ENCODE measurements around the gene ACSF3. TPM values are rescaled to one million over a fixed set of nuclear protein-coding genes. Genes with fewer than 3 reads are reported as not detected.

Gene ACSF3
- total RNA-seq, 1 experiment from 2014 or later: 55.2 TPM

DNA sequence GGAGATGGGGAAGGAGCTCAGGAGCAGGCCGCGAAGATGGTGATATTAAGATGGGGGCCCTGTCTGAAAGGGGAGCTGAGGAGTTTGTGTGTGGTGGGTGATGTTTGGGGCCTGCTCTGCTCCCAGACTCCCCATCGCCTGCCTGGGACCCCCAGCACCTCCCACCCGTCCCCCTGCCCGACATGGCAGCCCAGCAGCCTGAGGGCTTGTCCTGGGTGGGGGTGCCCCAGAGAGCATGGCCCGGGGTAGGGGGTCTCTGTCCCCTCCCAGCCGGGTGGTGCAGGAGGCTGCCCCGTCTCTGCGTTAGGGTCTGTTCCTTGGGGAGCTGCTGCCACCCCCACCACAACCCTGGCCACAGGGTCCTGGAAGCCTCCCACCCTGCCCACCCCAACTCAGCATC lies 83.1 kb downstream of the ACSF3 start:
- DNase-seq: no peak
- ChIA-PET CTCF (no interaction called here), POLR2A (no interaction called here)
- Histone ChIP-seq H3K27me3 (replicated peaks; ENCODE audit: control insufficient read depth, insufficient read depth, low read length) (peaks cover 5% of the 10 kb centered on the region), H3K9me3 (no peaks in the 10 kb centered on the region), H3K4me1 (peaks cover 8% of the 10 kb centered on the region), H3K4me3 (ENCODE audit: low read depth, low read length) (no peak overlapping the region), H3K36me3 (ENCODE audit: control insufficient read depth, insufficient read depth, low read length) (no peaks in the 10 kb centered on the region)
- BruUV-seq (replicated peaks): no TSS peak
- intact Hi-C loops (cut with micrococcal nuclease; ENCODE audit: unreplicated experiment): no loop called here
- Mint-ChIP-seq H3K27ac (ENCODE audit: unreplicated experiment) (no peak overlapping the region), H3K4me1 (ENCODE audit: low read depth, unreplicated experiment) (no peaks in the 10 kb centered on the region), H3K36me3 (ENCODE audit: insufficient read depth, unreplicated experiment) (no peaks in the 10 kb centered on the region), H3K9me3 (ENCODE audit: unreplicated experiment) (no peaks in the 10 kb centered on the region), H3K27me3 (ENCODE audit: insufficient read depth, unreplicated experiment) (peaks cover 9% of the 10 kb centered on the region), H3K4me3 (ENCODE audit: unreplicated experiment) (no peak overlapping the region)
- TF ChIP-seq, protein P1, sequence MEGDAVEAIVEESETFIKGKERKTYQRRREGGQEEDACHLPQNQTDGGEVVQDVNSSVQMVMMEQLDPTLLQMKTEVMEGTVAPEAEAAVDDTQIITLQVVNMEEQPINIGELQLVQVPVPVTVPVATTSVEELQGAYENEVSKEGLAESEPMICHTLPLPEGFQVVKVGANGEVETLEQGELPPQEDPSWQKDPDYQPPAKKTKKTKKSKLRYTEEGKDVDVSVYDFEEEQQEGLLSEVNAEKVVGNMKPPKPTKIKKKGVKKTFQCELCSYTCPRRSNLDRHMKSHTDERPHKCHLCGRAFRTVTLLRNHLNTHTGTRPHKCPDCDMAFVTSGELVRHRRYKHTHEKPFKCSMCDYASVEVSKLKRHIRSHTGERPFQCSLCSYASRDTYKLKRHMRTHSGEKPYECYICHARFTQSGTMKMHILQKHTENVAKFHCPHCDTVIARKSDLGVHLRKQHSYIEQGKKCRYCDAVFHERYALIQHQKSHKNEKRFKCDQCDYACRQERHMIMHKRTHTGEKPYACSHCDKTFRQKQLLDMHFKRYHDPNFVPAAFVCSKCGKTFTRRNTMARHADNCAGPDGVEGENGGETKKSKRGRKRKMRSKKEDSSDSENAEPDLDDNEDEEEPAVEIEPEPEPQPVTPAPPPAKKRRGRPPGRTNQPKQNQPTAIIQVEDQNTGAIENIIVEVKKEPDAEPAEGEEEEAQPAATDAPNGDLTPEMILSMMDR (IDR thresholded peaks at IDR 0.05; ENCODE audit: insufficient read depth in 1 of 2, low read depth in 1 of 2, low read length in 1 of 2, severe bottlenecking in 1 of 2, unreplicated experiment in 1 of 2): no peak

DNA sequence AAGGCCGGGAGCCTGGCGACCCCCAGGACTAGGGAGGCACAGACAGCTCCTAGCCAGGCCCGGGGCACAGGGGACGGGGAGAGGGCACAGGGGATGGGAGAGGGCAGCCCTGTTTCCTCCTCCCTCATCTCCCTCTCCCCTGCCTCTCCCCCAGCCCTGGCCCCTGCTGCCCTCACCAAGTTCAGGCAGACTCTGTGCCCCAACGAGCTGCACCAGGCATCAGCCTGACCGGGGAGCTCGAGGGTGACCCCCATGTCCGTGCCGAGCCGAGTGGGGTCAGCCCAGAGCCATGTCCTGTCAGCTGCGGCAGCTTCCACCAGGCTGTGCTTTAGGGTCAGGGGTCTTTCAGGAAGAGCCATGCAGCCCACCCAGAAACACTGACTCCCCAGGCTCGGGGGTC lies 83.8 kb downstream of the ACSF3 start:
- peaks cover 3% of the 10 kb centered on the region; the same call in 1 of the 2 replicates for H3K27me3 ChIP-seq (replicated peaks; ENCODE audit: control insufficient read depth, insufficient read depth, low read length)
- H3K4me3 Mint-ChIP-seq (ENCODE audit: unreplicated experiment): no peak overlapping the region
- no peak overlapping the region for H3K4me3 ChIP-seq (ENCODE audit: low read depth, low read length)
- no peaks in the 10 kb centered on the region for H3K9me3 Mint-ChIP-seq (ENCODE audit: unreplicated experiment)
- no peak for DNase-seq
- H3K36me3 ChIP-seq (ENCODE audit: control insufficient read depth, insufficient read depth, low read length): no peaks in the 10 kb centered on the region
- H3K4me1 ChIP-seq: peaks cover 5% of the 10 kb centered on the region; the same call in 1 of the 2 replicates
- BruUV-seq (replicated peaks): no TSS peak
- H3K27ac Mint-ChIP-seq (ENCODE audit: unreplicated experiment): no peak overlapping the region
- ChIA-PET CTCF (interaction anchor here (0.6 to 1.3 kb wide), 2 partner anchors 40 to 510 kb away, joined by 3 read pairs; partner anchors contain the start of gene ZNF778), POLR2A (no interaction called here)
- no peaks in the 10 kb centered on the region for H3K36me3 Mint-ChIP-seq (ENCODE audit: insufficient read depth, unreplicated experiment)
- intact Hi-C loops (cut with micrococcal nuclease; ENCODE audit: unreplicated experiment): no loop called here
- TF ChIP-seq, protein P1 (IDR thresholded peaks at IDR 0.05; ENCODE audit: insufficient read depth in 1 of 2, low read depth in 1 of 2, low read length in 1 of 2, severe bottlenecking in 1 of 2, unreplicated experiment in 1 of 2): no peak
- no peaks in the 10 kb centered on the region for H3K9me3 ChIP-seq
- H3K27me3 Mint-ChIP-seq (ENCODE audit: insufficient read depth, unreplicated experiment): peaks cover 10% of the 10 kb centered on the region
- no peaks in the 10 kb centered on the region for H3K4me1 Mint-ChIP-seq (ENCODE audit: low read depth, unreplicated experiment)

DNA sequence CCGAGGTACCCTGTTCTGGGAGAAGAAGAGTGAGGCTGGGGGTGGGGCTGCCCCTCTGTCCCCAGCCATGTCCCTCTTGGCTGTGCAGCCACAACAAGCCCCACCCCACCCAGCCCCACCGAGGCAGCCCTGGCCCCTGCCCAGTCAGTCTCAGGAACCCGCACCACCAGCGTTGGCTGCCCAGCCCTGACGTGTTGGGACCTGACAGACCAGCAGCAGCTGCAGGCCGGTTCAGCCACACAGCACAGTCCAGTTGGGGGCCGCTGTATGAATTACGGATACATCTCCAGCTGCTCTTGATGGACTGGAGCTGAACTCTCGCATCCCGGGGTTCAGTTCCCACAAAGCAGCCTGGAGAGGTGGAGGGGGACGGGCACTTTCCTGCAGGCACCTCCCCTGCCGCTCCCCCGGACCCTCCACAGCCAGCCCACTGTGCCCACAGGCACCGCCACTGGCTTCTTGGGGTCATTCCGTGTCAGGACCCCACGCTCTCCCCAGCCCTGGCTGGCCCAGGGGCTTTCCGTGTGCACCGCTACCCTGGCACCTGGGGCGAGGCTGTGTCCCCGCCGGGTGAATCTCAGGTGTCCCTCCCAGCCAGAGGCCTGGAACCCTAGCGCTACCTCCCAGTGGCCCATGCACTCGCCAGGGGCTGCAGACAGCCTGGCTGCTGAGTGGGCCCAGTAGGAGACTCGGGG lies 84.9 kb downstream of the ACSF3 start:
- TF ChIP-seq, protein P1 (IDR thresholded peaks at IDR 0.05; ENCODE audit: insufficient read depth in 1 of 2, low read depth in 1 of 2, low read length in 1 of 2, severe bottlenecking in 1 of 2, unreplicated experiment in 1 of 2): no peak
- H3K27me3 Mint-ChIP-seq (ENCODE audit: insufficient read depth, unreplicated experiment): peaks cover 10% of the 10 kb centered on the region
- H3K9me3 Mint-ChIP-seq (ENCODE audit: unreplicated experiment): no peaks in the 10 kb centered on the region
- Histone ChIP-seq H3K4me1 (peaks cover 3% of the 10 kb centered on the region; the same call in 1 of the 2 replicates), H3K9me3 (no peaks in the 10 kb centered on the region), H3K36me3 (ENCODE audit: control insufficient read depth, insufficient read depth, low read length) (no peaks in the 10 kb centered on the region), H3K27me3 (replicated peaks; ENCODE audit: control insufficient read depth, insufficient read depth, low read length) (peaks cover 3% of the 10 kb centered on the region; the same call in 1 of the 2 replicates), H3K4me3 (ENCODE audit: low read depth, low read length) (no peak overlapping the region)
- no TSS peak for BruUV-seq (replicated peaks)
- intact Hi-C loops (cut with micrococcal nuclease; ENCODE audit: unreplicated experiment): no loop called here
- no peaks in the 10 kb centered on the region for H3K36me3 Mint-ChIP-seq (ENCODE audit: insufficient read depth, unreplicated experiment)
- H3K27ac Mint-ChIP-seq (ENCODE audit: unreplicated experiment): no peak overlapping the region
- no peaks in the 10 kb centered on the region for H3K4me1 Mint-ChIP-seq (ENCODE audit: low read depth, unreplicated experiment)
- POLR2A ChIA-PET: no interaction called here
- H3K4me3 Mint-ChIP-seq (ENCODE audit: unreplicated experiment): no peak overlapping the region
- CTCF ChIA-PET: interaction anchor here (0.6 to 1.3 kb wide), 2 partner anchors 39 to 511 kb away, joined by 3 read pairs; partner anchors contain the start of gene ZNF778
- DNase-seq: no peak
